ENCODE results near the gene EBNA1BP2.
"Not testable (repeated sequence)": the region's sequence is repeated elsewhere in the genome, so short reads cannot be mapped to it uniquely, and the experiment has no call there.

EBNA1BP2 gene

GRCh38 chr1:43147625-43148327 lies 24.3 kb downstream of the EBNA1BP2 start:
- H3K36me3 Mint-ChIP-seq (ENCODE audit: low read depth): no peaks in the 10 kb centered on the region
- intact Hi-C loops (cut with micrococcal nuclease): no loop called here
- H3K27me3 Mint-ChIP-seq: peaks cover 65% of the 10 kb centered on the region
- H3K4me3 Mint-ChIP-seq: no peak overlapping the region
- H3K9me3 Mint-ChIP-seq: no peaks in the 10 kb centered on the region
- peaks cover 5% of the 10 kb centered on the region for H3K4me1 Mint-ChIP-seq (ENCODE audit: low read depth)
- H3K27ac Mint-ChIP-seq: no peak overlapping the region

GRCh38 chr1:43144237-43144636 lies 27.9 kb downstream of the EBNA1BP2 start:
- no peaks in the 10 kb centered on the region for H3K9me3 Mint-ChIP-seq
- no peak overlapping the region for H3K27ac Mint-ChIP-seq
- H3K4me1 Mint-ChIP-seq (ENCODE audit: low read depth): peaks cover 5% of the 10 kb centered on the region
- H3K4me3 Mint-ChIP-seq: no peak overlapping the region
- peaks cover 51% of the 10 kb centered on the region for H3K27me3 Mint-ChIP-seq
- intact Hi-C loops (cut with micrococcal nuclease): no loop called here
- H3K36me3 Mint-ChIP-seq (ENCODE audit: low read depth): no peaks in the 10 kb centered on the region

GRCh38 chr1:43143441-43143888 lies 28.6 kb downstream of the EBNA1BP2 start:
- H3K27me3 Mint-ChIP-seq: peaks cover 44% of the 10 kb centered on the region

GRCh38 chr1:43140583-43140982 lies 31.5 kb downstream of the EBNA1BP2 start:
- H3K27ac Mint-ChIP-seq: no peak overlapping the region
- H3K27me3 Mint-ChIP-seq: peaks cover 28% of the 10 kb centered on the region
- intact Hi-C loops (cut with micrococcal nuclease): no loop called here
- H3K4me1 Mint-ChIP-seq (ENCODE audit: low read depth): peaks cover 5% of the 10 kb centered on the region
- no peaks in the 10 kb centered on the region for H3K36me3 Mint-ChIP-seq (ENCODE audit: low read depth)
- no peak overlapping the region for H3K4me3 Mint-ChIP-seq
- H3K9me3 Mint-ChIP-seq: no peaks in the 10 kb centered on the region

More at GRCh38 chr1:43143441-43143888, 28.6 kb downstream of the EBNA1BP2 start:
- intact Hi-C loops (cut with micrococcal nuclease): no loop called here
- H3K4me1 Mint-ChIP-seq (ENCODE audit: low read depth): peaks cover 5% of the 10 kb centered on the region
- H3K4me3 Mint-ChIP-seq: no peak overlapping the region
- no peak overlapping the region for H3K27ac Mint-ChIP-seq
- H3K36me3 Mint-ChIP-seq (ENCODE audit: low read depth): no peaks in the 10 kb centered on the region
- no peaks in the 10 kb centered on the region for H3K9me3 Mint-ChIP-seq

GRCh38 chr1:43140010-43140409 lies 32.1 kb downstream of the EBNA1BP2 start:
- H3K27me3 Mint-ChIP-seq: peaks cover 23% of the 10 kb centered on the region
- peaks cover 5% of the 10 kb centered on the region for H3K4me1 Mint-ChIP-seq (ENCODE audit: low read depth)

GRCh38 chr1:43139295-43139694 lies 32.8 kb downstream of the EBNA1BP2 start:
- H3K4me3 Mint-ChIP-seq; H3K9me3 Mint-ChIP-seq; H3K4me1 Mint-ChIP-seq (ENCODE audit: low read depth); H3K27ac Mint-ChIP-seq; intact Hi-C loops (cut with micrococcal nuclease); H3K36me3 Mint-ChIP-seq (ENCODE audit: low read depth): not testable (repeated sequence)
- H3K27me3 Mint-ChIP-seq: peaks cover 16% of the 10 kb centered on the region

More at GRCh38 chr1:43140010-43140409, 32.1 kb downstream of the EBNA1BP2 start:
- no peaks in the 10 kb centered on the region for H3K9me3 Mint-ChIP-seq
- intact Hi-C loops (cut with micrococcal nuclease): no loop called here
- H3K4me3 Mint-ChIP-seq: no peak overlapping the region
- no peaks in the 10 kb centered on the region for H3K36me3 Mint-ChIP-seq (ENCODE audit: low read depth)
- no peak overlapping the region for H3K27ac Mint-ChIP-seq

GRCh38 chr1:43137445-43138052 lies 34.5 kb downstream of the EBNA1BP2 start:
- no peak overlapping the region for H3K4me3 Mint-ChIP-seq
- no peaks in the 10 kb centered on the region for H3K4me1 Mint-ChIP-seq (ENCODE audit: low read depth)

GRCh38 chr1:43135857-43136781 lies 36.0 kb downstream of the EBNA1BP2 start:
- H3K4me1 Mint-ChIP-seq (ENCODE audit: low read depth): no peaks in the 10 kb centered on the region
- H3K27me3 Mint-ChIP-seq: peaks cover 5% of the 10 kb centered on the region
- H3K36me3 Mint-ChIP-seq (ENCODE audit: low read depth): no peaks in the 10 kb centered on the region
- no peak overlapping the region for H3K4me3 Mint-ChIP-seq
- intact Hi-C loops (cut with micrococcal nuclease): no loop called here
- H3K27ac Mint-ChIP-seq: no peak overlapping the region
- no peaks in the 10 kb centered on the region for H3K9me3 Mint-ChIP-seq

More at GRCh38 chr1:43137445-43138052, 34.5 kb downstream of the EBNA1BP2 start:
- Mint-ChIP-seq H3K27ac (no peak overlapping the region), H3K36me3 (ENCODE audit: low read depth) (no peaks in the 10 kb centered on the region), H3K9me3 (no peaks in the 10 kb centered on the region), H3K27me3 (peaks cover 5% of the 10 kb centered on the region)
- intact Hi-C loops (cut with micrococcal nuclease): no loop called here

- Mint-ChIP-seq H3K27me3 (peaks cover 9% of the 10 kb centered on the region), H3K27ac (no peak overlapping the region), H3K9me3 (no peaks in the 10 kb centered on the region), H3K36me3 (ENCODE audit: low read depth) (no peaks in the 10 kb centered on the region), H3K4me3 (no peak overlapping the region), H3K4me1 (ENCODE audit: low read depth) (no peaks in the 10 kb centered on the region)
- intact Hi-C loops (cut with micrococcal nuclease): no loop called here
Measured at GRCh38 chr1:43134640-43135039, 37.5 kb downstream of the EBNA1BP2 start.

- Mint-ChIP-seq H3K9me3 (no peaks in the 10 kb centered on the region), H3K27ac (no peak overlapping the region), H3K4me1 (ENCODE audit: low read depth) (no peaks in the 10 kb centered on the region), H3K27me3 (peaks cover 9% of the 10 kb centered on the region), H3K4me3 (no peak overlapping the region), H3K36me3 (ENCODE audit: low read depth) (no peaks in the 10 kb centered on the region)
- intact Hi-C loops (cut with micrococcal nuclease): no loop called here
Measured at GRCh38 chr1:43134068-43134467, 38.0 kb downstream of the EBNA1BP2 start.

- no peaks in the 10 kb centered on the region for H3K9me3 Mint-ChIP-seq
- intact Hi-C loops (cut with micrococcal nuclease): no loop called here
- no peaks in the 10 kb centered on the region for H3K4me1 Mint-ChIP-seq (ENCODE audit: low read depth)
Measured at GRCh38 chr1:43129426-43129825, 42.7 kb downstream of the EBNA1BP2 start.

GRCh38 chr1:43128816-43129215 lies 43.3 kb downstream of the EBNA1BP2 start:
- no peaks in the 10 kb centered on the region for H3K36me3 Mint-ChIP-seq (ENCODE audit: low read depth)
- no peak overlapping the region for H3K4me3 Mint-ChIP-seq
- H3K9me3 Mint-ChIP-seq: no peaks in the 10 kb centered on the region
- intact Hi-C loops (cut with micrococcal nuclease): no loop called here
- no peak overlapping the region for H3K27ac Mint-ChIP-seq
- peaks cover 20% of the 10 kb centered on the region for H3K27me3 Mint-ChIP-seq
- no peaks in the 10 kb centered on the region for H3K4me1 Mint-ChIP-seq (ENCODE audit: low read depth)

More at GRCh38 chr1:43129426-43129825, 42.7 kb downstream of the EBNA1BP2 start:
- no peaks in the 10 kb centered on the region for H3K36me3 Mint-ChIP-seq (ENCODE audit: low read depth)
- peaks cover 17% of the 10 kb centered on the region for H3K27me3 Mint-ChIP-seq
- no peak overlapping the region for H3K4me3 Mint-ChIP-seq
- H3K27ac Mint-ChIP-seq: no peak overlapping the region

- no peaks in the 10 kb centered on the region for H3K9me3 Mint-ChIP-seq
- H3K4me3 Mint-ChIP-seq: no peak overlapping the region
- H3K4me1 Mint-ChIP-seq (ENCODE audit: low read depth): no peaks in the 10 kb centered on the region
- H3K27ac Mint-ChIP-seq: no peak overlapping the region
- intact Hi-C loops (cut with micrococcal nuclease): no loop called here
- no peaks in the 10 kb centered on the region for H3K36me3 Mint-ChIP-seq (ENCODE audit: low read depth)
- peaks cover 15% of the 10 kb centered on the region for H3K27me3 Mint-ChIP-seq
Measured at GRCh38 chr1:43123031-43123430, 49.1 kb downstream of the EBNA1BP2 start.

Measured in dendritic cell treated with granulocyte-macrophage colony-stimulating factor and Interleukin-4, amounts not matched to agents 40 ng/mL and 50 ng/mL, for 4 days (primary cell).